Kidney (tissue), 14 donors: ENCODE results near the gene SRD5A1. TPM values are rescaled to one million over a fixed set of nuclear protein-coding genes. Genes with fewer than 3 reads are reported as not detected.

Source experiments
- DNase-seq, 5 donors: peaks; one replicate each; pipeline ENCODE4 v3.0.0-alpha.2; 2013 to 2020
- FAIRE-seq: peaks from 2 replicates; lab custom pipeline; 2012; peaks lifted over from hg19 to GRCh38; lab: Jason Lieb, UNC
- H3K27ac ChIP-seq, 2 donors: one replicate each; pipeline ENCODE4 v1.7.0; 2013; ENCODE audit warnings: low read depth in 2 of 2, low read length in 2 of 2, inconsistent platforms in 1 of 2
- H3K27me3 ChIP-seq: one replicate; pipeline ENCODE4 v1.7.1; 2013; ENCODE audit warnings: low read length, inconsistent platforms; ENCODE audit not compliant: control insufficient read depth, insufficient read depth
- H3K36me3 ChIP-seq, 3 donors: one replicate each; pipeline versions ENCODE4 v1.7.0 to v1.7.1; 2013; ENCODE audit warnings: low read length in 3 of 3, control low read depth in 1 of 3, inconsistent platforms in 1 of 3; ENCODE audit not compliant: insufficient read depth in 3 of 3, control insufficient read depth in 2 of 3
- H3K4me1 ChIP-seq, 3 donors: one replicate each; pipeline versions ENCODE4 v1.7.0 to v1.7.1; 2013; ENCODE audit warnings: low read length in 3 of 3, inconsistent platforms in 1 of 3, low read depth in 1 of 3; ENCODE audit not compliant: control insufficient read depth in 2 of 3, insufficient read depth in 2 of 3
- H3K4me3 ChIP-seq, 3 donors: one replicate each; pipeline versions ENCODE4 v1.7.0 to v1.8.1; 2013; ENCODE audit warnings: low read length in 3 of 3, control low read depth in 1 of 3, inconsistent platforms in 1 of 3
- H3K9ac ChIP-seq, 3 donors: one replicate each; pipeline versions ENCODE4 v1.7.0 to v1.7.1; 2013; ENCODE audit warnings: low read length in 3 of 3, control low read depth in 1 of 3, inconsistent platforms in 1 of 3
- H3K9me3 ChIP-seq, 3 donors: one replicate each; pipeline versions ENCODE4 v1.7.0 to v1.7.1; 2013; ENCODE audit warnings: low read length in 3 of 3, control low read depth in 1 of 3, inconsistent platforms in 1 of 3; ENCODE audit not compliant: control insufficient read depth in 2 of 3, insufficient read depth in 1 of 3
- CTCF ChIP-seq: IDR thresholded peaks from 3 replicates; pipeline ENCODE4 v1.5.1; 2012; ENCODE audit warnings: mild to moderate bottlenecking, moderate library complexity, borderline replicate concordance; ENCODE audit not compliant: insufficient read depth; ENCODE audit errors: extremely low read depth
- intact Hi-C: fragments of 100-400 bp; cut with DNase I; formaldehyde crosslinking; loops from one replicate; pipeline ENCODE4 v1.11.1; 2022
- polyA plus RNA-seq: library from polyadenylated mRNA; stranded (reverse); fragments of 350-450 nt; fragmentation: Illumina TruSeq; extraction: RNeasy Lipid Tissue Mini Kit (QIAGEN cat#74804); gene quantifications from one replicate; pipeline ENCODE4 v1.2.3, GENCODE V29; 2014; ENCODE audit warnings: low read depth, low replicate concordance; ENCODE audit not compliant: insufficient read depth
- total RNA-seq: library from RNA; stranded (reverse); fragmentation: NEBNext Ultra II Directional; extraction: Animal tissue kit (Norgen Biotek cat#: 25700); gene quantifications from one replicate; pipeline ENCODE4 v1.2.1, GENCODE V29; 2021
- donor health status: control.
- donor health status: control.
- donor health status: control.
- donor health status: control.
- donor health status: control.
- donor health status: DM: yes; HTN: yes; CAD: no.
- donor health status: Normal renal cell carcinoma (clear cell type).

Gene SRD5A1
- total and polyA plus RNA-seq, 2 donors from 2014 or later: 6.5 to 13.1 TPM

DNA sequence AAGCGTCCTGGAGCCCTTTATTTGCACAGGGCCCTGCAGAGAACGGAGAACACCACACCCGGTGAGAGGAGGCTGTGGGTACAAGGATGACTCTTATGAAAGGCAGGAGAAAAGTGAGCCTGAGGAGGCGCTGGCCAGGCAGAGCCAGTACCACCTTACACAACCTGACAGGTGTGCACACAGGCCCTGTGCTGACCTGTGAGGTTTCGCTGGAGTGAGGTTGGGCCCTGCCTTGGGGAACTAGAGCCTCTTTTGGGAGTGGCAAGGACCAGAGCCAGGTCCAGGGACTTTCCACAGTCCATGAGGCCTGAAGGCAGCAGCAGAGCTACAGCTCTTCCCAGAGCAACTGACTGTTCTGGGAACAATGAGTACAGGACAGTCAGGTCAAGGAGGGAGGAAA is 3.1 kb downstream of the SRD5A1 start:
- Histone ChIP-seq H3K27ac (no peak overlapping the region), H3K4me3 (no peak overlapping the region), H3K4me1 (peaks cover 0 to 10% (median 4%) of the 10 kb centered on the region in 3 donors), H3K36me3 (no peaks in the 10 kb centered on the region), H3K9me3 (no peaks in the 10 kb centered on the region), H3K9ac (no peak overlapping the region), H3K27me3 (no peaks in the 10 kb centered on the region)
- FAIRE-seq (no peak), DNase-seq (no peak)
- intact Hi-C loops: loop anchor here (10.0 kb wide), 1 partner anchor 109 kb away; no protein-coding TSS in a partner anchor
- TF ChIP-seq CTCF: no peak

DNA sequence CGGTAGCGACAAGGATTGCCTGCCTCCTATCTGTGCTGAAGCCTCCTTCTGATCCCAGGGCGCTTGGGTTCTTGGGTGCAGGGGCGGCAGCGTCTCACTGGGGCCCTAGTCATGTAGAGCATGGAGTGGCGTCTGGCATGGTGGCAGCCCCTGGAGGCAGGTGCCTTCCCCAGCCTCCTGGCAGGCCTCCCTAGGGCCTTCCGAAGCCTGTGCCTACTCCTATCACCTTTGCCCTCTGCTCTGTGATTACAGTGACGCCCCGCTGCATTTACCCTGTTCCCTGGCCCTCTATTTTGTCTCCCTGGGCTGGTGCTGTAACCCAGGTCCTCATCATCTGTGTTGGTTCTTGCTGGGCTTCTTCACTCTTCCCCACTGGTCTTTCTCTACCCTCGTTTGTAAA is 3.8 kb downstream of the SRD5A1 start:
- intact Hi-C loops: loop anchor here (10.0 kb wide), 1 partner anchor 108 kb away; no protein-coding TSS in a partner anchor
- no peak overlapping the region for H3K4me3 ChIP-seq
- H3K27me3 ChIP-seq: no peaks in the 10 kb centered on the region
- FAIRE-seq: no peak
- H3K4me1 ChIP-seq: peaks cover 0 to 3% (median 0%) of the 10 kb centered on the region in 3 donors
- H3K27ac ChIP-seq: no peak overlapping the region
- H3K36me3 ChIP-seq: no peaks in the 10 kb centered on the region
- TF ChIP-seq CTCF: no peak
- H3K9me3 ChIP-seq: no peaks in the 10 kb centered on the region
- no peak overlapping the region for H3K9ac ChIP-seq
- DNase-seq: no peak

DNA sequence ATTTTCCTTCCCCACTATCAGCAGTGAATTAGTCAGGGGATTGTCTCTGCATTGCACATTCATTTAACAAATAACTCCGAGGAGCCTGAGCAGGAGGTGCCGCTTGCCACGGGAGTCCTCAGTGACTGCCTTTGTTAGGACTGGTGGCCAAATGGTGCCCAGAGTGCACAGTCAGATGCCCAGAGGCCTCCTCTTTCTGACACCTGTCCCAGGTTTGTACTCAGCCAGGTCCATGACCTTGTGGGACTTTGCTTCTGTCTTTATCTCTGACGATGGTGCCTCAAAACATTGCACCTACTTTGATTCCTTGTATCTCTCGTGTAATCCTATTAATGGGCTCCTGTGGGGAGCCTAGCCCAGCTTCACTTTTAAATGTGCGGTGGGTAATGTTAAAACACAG is 4.3 kb downstream of the SRD5A1 start:
- H3K27ac ChIP-seq: no peak overlapping the region
- TF ChIP-seq CTCF: no peak
- H3K36me3 ChIP-seq: no peaks in the 10 kb centered on the region
- no peak overlapping the region for H3K9ac ChIP-seq
- no peaks in the 10 kb centered on the region for H3K27me3 ChIP-seq
- intact Hi-C loops: loop anchor here (10.0 kb wide), 1 partner anchor 107 kb away; no protein-coding TSS in a partner anchor
- no peaks in the 10 kb centered on the region for H3K4me1 ChIP-seq
- FAIRE-seq: no peak
- DNase-seq: no peak
- H3K9me3 ChIP-seq: no peaks in the 10 kb centered on the region
- no peak overlapping the region for H3K4me3 ChIP-seq

GRCh38 chr5:6638236-6638635 is 5.0 kb downstream of the SRD5A1 start:
- H3K36me3 ChIP-seq: no peaks in the 10 kb centered on the region
- intact Hi-C loops: loop anchor here (10.0 kb wide), 1 partner anchor 107 kb away; no protein-coding TSS in a partner anchor
- no peak overlapping the region for H3K4me3 ChIP-seq
- H3K9me3 ChIP-seq: no peaks in the 10 kb centered on the region
- no peaks in the 10 kb centered on the region for H3K27me3 ChIP-seq
- DNase-seq: no peak
- no peaks in the 10 kb centered on the region for H3K4me1 ChIP-seq
- no peak for FAIRE-seq
- no peak overlapping the region for H3K27ac ChIP-seq
- H3K9ac ChIP-seq: no peak overlapping the region
- no peak for TF ChIP-seq CTCF
